GM19193 (cell line): ENCODE measurements around the gene SMCR8.

Experiments used
- POLR2A ChIP-seq: IDR thresholded peaks from 4 replicates; pipeline ENCODE4 v1.6.1; 2011; ENCODE audit not compliant: insufficient read depth, insufficient read length; ENCODE audit errors: extremely low read depth

Gene SMCR8

DNA sequence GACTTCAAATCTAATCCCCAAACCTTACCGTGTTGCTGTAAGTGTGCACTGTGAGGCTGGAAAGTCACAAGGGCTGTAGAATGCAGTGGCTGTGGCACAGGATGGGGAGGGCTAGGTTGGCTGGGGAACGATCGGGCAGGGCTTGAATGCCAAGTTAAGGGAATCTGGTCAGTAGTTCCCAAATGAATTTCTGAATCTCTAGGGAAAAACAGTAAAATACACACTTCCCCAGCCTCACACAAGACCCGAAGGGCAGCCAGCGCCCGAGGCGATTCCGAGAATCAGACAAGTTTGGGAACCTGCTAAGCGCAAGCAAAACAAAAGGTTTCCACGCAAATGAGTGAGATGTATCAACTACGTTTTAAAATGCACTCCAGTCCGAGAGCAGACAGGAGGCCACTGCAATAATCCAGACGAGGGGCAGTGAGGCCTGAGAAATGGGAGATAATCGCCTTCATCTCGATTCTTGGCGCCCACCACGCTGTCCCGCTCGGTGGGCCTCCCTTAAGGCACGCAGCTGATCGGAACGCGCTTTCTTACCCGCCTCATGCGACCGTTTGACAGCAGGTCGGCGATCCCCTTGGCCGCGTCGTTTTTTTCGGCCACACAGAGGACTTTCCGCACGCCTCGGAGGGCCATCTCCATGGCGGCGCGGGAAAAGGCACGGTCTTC is 898 bp upstream of the SMCR8 start:
- no peak for TF ChIP-seq POLR2A

DNA sequence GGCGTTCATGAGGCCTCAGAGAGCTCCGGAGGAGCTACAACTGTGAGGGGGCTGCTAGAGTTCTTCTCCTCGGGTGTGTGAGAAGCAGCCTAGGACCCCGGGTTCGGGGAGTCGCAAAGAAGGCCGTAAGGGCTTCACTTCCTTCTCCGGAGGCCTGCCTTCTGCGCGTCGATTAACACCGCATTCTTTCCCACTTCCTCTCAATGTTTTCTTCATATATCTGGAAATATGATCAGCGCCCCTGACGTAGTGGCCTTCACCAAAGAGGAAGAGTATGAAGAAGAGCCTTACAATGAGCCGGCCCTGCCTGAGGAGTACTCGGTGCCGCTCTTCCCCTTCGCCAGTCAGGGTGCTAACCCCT is 449 bp downstream of the SMCR8 start:
- TF ChIP-seq POLR2A: no peak

DNA sequence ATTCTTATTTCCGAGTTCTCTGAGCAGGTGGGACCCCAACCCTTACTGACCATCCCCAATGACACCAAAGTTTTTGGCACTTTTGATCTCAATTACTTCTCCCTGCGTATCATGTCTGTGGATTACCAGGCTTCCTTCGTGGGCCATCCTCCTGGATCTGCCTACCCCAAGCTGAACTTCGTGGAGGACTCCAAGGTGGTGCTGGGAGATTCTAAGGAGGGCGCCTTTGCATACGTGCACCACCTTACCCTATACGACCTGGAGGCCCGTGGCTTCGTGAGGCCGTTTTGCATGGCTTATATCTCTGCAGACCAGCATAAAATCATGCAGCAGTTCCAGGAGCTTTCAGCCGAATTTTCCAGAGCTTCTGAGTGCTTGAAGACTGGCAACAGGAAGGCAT is 868 bp downstream of the SMCR8 start:
- TF ChIP-seq POLR2A: no peak

DNA sequence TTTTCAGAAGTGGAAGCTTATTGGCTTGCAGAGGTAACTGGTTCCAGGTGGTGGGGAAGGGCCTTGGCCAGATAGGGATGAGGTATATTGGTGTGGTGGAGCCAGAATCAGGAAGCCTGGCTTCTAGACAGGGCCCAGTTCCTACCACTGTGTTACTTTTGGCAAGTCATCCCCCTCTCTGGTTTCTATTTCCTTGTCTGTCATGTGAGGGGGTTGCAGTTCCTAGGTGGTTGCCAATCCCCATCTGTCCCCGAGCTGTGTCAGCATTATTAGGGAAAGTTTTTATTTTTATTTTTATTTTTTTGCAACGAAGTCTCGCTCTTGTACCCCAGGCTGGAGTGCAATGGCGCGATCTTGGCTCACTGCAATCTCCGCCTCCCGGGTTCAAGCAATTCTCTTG is 3.0 kb downstream of the SMCR8 start:
- TF ChIP-seq POLR2A: no peak

DNA sequence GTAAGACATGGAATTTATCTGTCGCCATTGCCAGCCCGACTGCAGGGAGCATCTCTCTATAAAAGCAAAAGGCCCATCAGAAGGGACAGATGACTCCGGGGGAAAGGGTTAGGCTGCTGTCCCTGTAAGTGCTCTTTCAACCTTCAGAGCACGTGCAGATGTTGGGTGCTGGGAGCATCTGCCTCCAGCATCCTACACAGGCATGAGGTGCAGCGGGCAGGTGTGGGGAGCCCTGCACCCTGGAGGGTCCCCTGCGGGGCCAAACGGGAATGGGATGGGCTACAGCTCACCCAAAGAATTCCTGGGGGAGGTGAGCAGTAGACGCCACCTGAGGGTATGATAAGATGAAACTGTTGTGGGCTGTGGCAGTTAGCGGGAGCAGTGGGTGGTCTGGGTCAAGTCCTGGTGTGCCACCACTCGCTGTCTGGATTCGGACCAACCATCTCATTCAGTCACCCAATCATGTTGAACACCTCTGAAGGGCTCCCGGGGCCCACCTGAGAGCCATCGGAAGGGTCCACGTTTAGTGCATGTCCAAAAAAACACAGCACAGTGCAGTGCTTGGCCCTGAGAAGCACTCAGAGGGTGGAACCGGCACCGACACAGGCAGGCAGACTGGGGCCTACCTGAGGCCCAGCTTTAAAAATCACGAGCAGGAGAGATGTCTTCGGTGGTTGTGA is 3.8 kb downstream of the SMCR8 start:
- TF ChIP-seq POLR2A: no peak

DNA sequence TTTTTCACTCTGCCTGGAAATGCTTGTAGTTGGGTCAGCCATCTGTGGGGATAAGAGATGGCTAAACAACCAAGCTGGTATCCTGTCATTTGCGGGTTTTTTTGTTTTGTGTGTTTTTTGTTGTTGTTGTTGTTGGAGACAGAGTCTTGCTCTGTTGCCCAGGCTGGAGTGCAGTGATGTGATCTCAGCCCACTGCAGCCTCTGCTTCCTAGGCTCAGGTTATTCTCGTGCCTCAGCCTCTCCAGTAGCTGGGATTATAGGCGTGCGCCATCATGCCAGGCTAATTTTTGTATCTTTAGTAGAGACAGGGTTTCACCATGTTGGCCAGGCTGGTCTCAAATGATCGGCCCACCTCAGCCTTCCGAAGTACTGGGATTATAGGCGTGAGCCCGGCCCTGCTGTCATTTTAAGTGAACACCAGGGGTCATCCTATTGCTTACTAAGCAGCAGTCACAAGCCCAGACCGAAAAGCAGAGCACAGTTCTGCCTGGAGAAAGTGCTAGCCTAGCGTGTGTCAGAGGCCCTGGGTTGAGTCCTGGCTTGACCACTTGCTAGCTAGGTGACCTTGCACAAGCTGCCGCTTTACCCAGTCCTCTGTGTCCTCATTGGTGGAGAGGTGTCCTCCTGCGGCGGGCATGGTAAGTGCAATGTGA is 4.6 kb downstream of the SMCR8 start:
- no peak for TF ChIP-seq POLR2A

DNA sequence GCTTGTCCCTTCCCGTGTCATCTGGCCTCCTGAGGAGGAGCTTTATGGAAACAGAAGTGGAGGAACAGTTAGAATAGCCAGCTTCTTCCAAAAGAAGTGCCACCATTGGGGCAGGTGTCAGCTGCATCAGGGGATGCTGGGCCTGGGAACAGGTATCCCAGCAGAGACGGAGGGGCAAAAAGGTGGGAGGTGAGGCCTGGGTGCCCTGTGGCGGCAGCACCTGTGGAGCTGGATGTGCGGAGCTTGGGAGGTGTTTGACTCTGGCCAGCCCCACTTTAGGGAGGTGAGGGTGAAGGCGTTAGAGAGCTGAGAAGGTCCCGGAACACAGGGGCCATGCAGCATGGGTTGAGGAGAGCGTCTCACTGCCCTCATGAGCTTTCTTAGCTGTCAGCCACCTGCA is 5.2 kb downstream of the SMCR8 start:
- no peak for TF ChIP-seq POLR2A

DNA sequence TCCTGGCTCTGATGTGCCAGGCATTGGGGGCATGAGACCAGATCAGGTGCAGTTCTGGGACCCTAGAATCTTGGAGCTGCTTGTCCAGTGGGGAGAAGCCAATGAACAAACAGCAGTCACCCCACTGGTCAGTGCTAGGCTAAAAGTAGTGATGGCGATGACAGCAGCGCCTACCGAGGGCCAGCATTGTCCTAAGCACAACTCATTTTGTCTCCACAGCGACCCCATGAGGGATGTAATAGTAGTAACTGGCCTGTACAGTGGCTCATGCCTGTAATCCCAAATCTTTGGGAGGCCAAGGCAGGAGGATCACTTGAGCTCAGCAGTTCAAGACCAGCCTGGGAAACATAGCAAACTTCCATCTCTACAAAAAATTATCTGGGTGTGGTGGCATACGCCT is 6.2 kb downstream of the SMCR8 start:
- TF ChIP-seq POLR2A: no peak

DNA sequence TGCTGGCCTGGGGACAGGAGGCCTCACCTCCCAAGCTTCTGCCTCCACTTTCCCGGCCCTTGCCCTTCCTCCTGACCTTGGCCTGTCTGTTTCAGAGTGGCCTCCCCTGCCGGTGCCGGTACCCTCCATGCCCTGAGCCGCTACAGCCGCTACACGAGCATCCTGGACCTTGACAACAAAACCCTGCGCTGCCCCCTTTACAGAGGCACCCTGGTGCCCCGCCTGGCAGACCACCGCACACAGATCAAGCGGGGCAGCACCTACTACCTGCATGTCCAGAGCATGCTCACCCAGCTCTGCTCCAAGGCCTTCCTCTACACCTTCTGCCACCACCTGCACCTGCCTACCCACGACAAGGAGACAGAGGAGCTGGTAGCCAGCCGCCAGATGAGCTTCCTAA is 7.4 kb downstream of the SMCR8 start:
- no peak for TF ChIP-seq POLR2A

DNA sequence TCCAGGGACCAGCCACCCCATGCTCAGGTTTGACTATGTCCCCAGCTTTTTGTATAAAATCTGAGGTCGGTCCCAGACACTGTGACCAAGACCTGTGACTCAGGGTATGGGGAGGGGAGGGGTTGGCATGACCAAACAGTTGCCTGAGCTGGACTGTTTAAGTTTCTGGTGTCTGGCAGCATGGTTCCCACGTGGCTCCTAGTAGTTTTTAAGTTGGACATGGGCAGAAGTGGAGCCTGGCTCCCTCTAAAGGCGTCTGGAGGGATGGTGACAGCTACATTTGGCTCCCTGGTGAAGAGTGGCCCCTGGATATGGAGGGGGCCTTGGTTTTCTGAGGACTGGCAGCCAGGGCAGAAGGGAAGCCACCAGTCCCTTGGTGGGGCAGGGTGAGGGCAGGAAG is 7.9 kb downstream of the SMCR8 start:
- no peak for TF ChIP-seq POLR2A

DNA sequence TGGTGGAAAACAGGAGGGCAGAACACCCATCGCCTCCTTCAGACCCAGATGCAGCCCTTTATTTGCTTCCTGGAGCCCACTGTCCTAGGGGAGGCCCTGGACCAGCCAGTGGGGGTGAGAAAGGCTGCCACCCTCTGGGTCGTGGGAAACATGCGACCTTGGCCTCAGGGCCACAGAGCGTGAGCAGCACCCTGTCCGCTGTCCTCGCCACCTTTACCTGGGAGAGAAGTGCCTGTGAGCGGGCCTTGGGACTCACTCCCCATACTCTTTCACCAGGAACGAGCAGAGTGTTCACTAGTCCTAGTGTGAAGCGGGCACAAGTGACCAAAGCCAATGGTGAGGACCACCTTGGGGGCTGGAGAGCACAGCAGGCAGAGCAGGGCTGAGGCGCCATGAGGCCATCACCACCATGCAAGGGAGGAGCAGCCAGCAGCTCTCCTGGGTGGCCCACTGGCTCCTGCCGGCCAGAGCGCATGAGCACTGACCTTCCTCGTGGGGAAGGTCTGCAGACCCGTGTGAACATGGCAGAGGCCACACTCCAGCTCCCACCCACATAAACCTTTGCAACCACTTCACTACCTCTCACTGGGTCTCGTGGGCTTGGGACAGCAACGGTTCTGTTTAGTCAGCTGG is 8.5 kb downstream of the SMCR8 start:
- no peak for TF ChIP-seq POLR2A

DNA sequence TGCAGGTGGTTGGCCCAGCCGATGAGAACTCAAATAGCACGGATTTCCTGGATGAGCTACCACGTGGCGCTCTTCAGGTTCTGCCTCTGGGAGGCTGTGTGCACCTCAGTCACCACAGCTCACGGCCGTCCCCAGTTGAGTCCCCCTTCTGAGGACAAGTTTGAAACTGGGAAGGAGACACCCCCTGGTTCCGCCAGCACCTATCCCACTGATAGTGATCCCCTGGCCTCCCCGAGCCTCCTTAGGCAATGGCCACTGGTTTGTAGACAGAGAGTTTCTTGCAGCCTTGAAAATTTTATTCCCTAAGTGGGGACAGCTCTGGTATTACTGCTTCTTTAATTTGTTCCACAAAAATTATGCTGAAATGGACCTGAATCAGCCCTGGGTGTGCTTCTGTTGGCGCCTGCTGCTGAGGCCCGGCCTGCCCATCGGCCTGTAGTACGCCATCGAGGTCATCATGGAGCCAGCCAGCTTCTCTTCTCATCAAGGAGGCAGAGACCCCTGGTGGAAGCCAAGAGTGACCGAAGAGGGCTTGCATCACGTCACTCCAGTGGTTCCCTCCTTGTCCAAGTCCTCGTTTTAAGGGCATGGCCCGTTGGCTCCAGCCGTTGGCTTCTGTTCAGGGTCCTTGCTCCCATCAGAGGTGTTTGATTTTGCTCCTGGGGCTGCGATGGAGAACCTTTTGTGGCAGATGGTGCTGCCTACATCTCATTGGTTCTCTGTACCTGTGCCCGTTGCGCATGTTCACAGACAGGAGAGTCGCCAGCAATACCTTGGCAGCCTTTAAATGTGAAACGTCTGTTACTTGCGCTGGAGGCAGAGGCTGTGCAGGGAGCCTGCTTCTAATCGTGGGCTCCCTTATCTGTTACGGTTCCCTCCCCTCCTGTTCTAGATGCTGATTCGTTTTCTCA is 9.3 kb downstream of the SMCR8 start:
- TF ChIP-seq POLR2A: no peak

DNA sequence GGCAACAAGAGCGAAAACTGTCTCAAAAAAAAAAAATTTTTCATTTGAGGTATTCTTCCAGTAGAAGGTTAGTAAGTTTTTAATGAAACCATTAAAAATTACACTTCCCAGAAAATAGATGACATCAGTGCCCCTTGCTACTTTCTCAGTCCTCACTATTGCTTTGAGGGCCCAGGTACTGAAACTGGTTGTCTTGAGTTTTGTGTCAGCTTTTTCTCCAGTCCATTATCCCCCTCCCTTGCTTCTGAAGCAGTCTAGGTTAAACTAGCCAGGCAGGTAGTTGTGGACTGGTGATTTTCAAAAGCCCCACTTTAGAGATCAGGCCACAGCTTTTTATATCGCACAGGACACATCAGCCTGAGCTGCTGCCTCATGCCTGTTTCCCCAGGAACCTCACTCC is 10.9 kb downstream of the SMCR8 start:
- TF ChIP-seq POLR2A: no peak

DNA sequence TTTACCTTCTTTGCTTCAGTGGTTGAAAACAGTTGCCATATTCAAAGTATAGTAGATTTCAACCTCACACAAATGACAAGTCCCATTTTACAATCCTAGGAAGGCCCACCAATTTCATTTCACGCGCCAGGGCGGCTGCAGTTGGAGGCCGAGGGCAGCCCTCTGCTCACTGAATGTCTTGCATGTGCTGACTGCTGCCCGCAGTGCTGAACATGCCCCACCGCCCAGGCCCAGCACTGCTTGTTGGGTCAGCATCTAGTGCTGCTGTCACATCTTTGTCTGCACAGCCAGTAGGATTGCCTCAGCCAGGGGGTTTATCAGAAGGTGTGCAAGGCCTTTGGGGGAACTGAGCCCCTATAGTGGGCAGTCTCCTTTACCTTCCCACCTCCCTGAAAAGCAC is 11.5 kb downstream of the SMCR8 start:
- TF ChIP-seq POLR2A: no peak

DNA sequence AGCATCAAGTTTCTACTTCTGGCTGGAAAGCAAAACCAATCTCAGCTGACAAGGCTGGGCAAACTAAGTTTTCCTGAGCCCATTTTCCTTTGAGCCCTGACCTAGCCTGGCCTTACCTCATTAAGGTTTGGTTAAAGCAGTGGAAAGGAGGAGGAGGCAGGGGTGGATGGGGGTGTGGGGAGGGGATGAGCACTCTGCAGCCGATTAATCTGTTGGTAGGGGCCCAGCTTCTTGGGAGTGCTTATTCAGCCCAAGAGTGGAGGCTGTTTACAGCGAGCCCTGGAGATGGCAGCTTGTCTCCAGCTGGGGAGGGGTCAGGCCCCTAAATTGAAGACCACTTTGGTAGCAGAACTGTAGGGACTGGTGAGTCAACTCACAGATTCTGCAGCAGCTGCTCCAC is 12.0 kb downstream of the SMCR8 start:
- TF ChIP-seq POLR2A: no peak
